PC-3 (cell line): ENCODE results near the gene WDR89.

Experiments used
- CTCF ChIP-seq: fragments of 300-600 bp; sonication (generic); conservative IDR thresholded peaks from 2 replicates; pipeline ENCODE4 v1.5.1; 2017; ENCODE audit warnings: antibody characterized with exemption, low read depth, mild to moderate bottlenecking, low read length
- EZH2 ChIP-seq: fragments of 300-600 bp; sonication (generic); IDR thresholded peaks from one replicate; pipeline ENCODE4 v1.6.1; 2017; ENCODE audit warnings: antibody characterized with exemption, mild to moderate bottlenecking, low read length; ENCODE audit not compliant: unreplicated experiment

GRCh38 chr14:63594455-63595372 is 47.0 kb downstream of the WDR89 start:
- TF ChIP-seq CTCF (no peak), EZH2 (no peak)
